Esophagus squamous epithelium (tissue), 5 donors: Measurements from ENCODE around the gene SRC. TPM values are rescaled to one million over a fixed set of nuclear protein-coding genes. Genes with fewer than 3 reads are reported as not detected.

Experiments used
- DNase-seq: peaks from one replicate; lab custom pipeline; 2025; lab: John Stamatoyannopoulos, UW
- H3K27ac ChIP-seq, 4 donors: fragments of 200-600 bp; sonication (generic); one replicate each; pipeline ENCODE4 v1.5.1; 2016 to 2019; ENCODE audit warnings: mild to moderate bottlenecking in 1 of 4
- H3K27me3 ChIP-seq, 4 donors: fragments of 200-600 bp; sonication (generic); 1 replicate in 3 of 4; 2 replicates in 1 of 4; pipeline versions ENCODE4 v1.5.1 to v1.6.0; 2017 to 2021; ENCODE audit warnings: antibody characterized with exemption in 1 of 4
- H3K36me3 ChIP-seq, 3 donors: fragments of 200-600 bp; sonication (generic); one replicate each; pipeline ENCODE4 v1.5.1; 2016 to 2019
- H3K4me1 ChIP-seq, 3 donors: fragments of 200-600 bp; sonication (generic); one replicate each; pipeline ENCODE4 v1.5.1; 2017 to 2019
- H3K4me3 ChIP-seq, 4 donors: fragments of 200-600 bp; sonication (generic); 1 replicate in 3 of 4; 2 replicates in 1 of 4; pipeline ENCODE4 v1.5.1; 2016 to 2019; ENCODE audit warnings: mild to moderate bottlenecking in 2 of 4, moderate library complexity in 1 of 4
- H3K9me3 ChIP-seq, 3 donors: fragments of 200-600 bp; sonication (generic); one replicate each; pipeline ENCODE4 v1.5.1; 2016 to 2019
- CTCF ChIP-seq, 6 experiments: fragments of 450-650 bp in 4 of 6; fragments of 200-600 bp in 2 of 6; sonication (generic) in 2 of 6; IDR thresholded peaks; one replicate each; pipeline ENCODE4 v1.5.1; 2016 to 2019; ENCODE audit warnings: antibody characterized with exemption in 6 of 6, mild to moderate bottlenecking in 4 of 6, moderate library complexity in 4 of 6
- POLR2A ChIP-seq, 4 donors: fragments of 450-650 bp; IDR thresholded peaks; one replicate each; pipeline ENCODE4 v1.6.1; 2017; ENCODE audit warnings: antibody characterized with exemption in 4 of 4, mild to moderate bottlenecking in 4 of 4, moderate library complexity in 3 of 4
- WGBS, 2 donors: methylation state at CpG; one replicate each; pipeline ENCODE4 v1.1.5; 2018; 5-methylcytosine and 5-hydroxymethylcytosine counted together
- intact Hi-C: fragments of 100-400 bp; cut with DNase I; formaldehyde crosslinking; loops from one replicate; pipeline ENCODE4 v1.15.0; 2022
- total RNA-seq, 4 donors: library from RNA; depleted of rRNA; stranded (reverse); fragments of >200 nt; gene quantifications; one replicate each; pipeline ENCODE4 v1.1.0, GENCODE V29; 2016
- donor health status: DM: yes; HTN: yes; CAD: no.

The SRC gene
- total RNA-seq, 4 donors from 2014 or later = 32.4 to 46.5 (median 39.0) TPM

DNA sequence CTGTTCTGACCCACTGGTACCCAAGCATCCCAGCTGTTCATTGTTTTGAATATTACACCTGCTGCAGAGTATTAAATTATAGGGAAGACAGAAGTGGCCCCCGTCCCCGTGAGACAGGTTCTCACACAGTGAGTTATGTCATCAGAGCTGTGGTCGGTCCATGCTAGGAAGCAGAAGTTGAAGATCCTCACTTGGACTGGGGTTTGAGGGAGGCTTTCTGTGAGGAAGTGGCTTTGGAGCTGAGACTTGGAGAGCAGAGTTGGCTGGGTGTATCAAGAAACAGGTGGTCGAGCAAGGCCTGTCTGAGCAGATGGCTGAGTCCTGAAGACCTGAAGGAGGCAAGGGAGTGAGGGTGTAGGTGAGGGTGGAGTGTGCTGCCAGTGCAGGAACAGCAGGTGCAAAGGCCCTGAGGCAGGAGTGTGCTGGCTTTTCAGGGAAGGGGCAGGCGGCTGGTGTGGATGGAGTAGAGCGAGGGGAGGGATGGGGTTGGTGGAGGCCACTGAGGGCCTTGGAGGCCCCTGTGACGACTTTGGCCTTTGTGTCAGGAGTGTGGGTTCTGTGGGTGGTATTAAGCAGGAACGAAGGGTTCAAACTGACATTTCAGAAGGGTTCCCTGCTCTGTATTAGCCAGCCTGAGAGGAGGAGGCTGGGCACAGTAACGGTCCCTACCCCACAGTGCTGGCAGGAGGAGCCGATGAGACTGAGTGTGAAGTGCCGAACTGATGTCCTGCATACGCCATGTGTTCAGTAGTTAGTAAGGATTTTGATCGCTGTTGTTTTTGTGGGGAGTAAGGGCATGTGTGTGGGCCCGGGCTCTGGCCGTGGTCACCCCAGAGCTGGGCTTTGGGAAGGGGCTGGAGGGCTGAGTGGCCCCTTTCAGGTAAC, 11.8 kb downstream of the SRC start:
- no peak for DNase-seq
- intact Hi-C loops = no loop called here
- H3K4me3 ChIP-seq = peak overlapping the region in 2 of 4 donors; percentile 27 to 46
- no peaks in the 10 kb centered on the region for H3K27me3 ChIP-seq
- H3K36me3 ChIP-seq = peaks cover 0 to 31% (median 0%) of the 10 kb centered on the region in 3 donors
- H3K9me3 ChIP-seq = no peaks in the 10 kb centered on the region
- 46 to 65% methylated on average over 5 of the region's 15 CpGs for WGBS, 2 donors
- H3K27ac ChIP-seq = peak overlapping the region; percentile 75 to 88 (median 82)
- TF ChIP-seq POLR2A (IDR thresholded peaks at IDR 0.05) = no peak
- TF ChIP-seq CTCF (IDR thresholded peaks at IDR 0.05) = no peak
- peaks cover 44 to 99% (median 45%) of the 10 kb centered on the region in 3 donors for H3K4me1 ChIP-seq

DNA sequence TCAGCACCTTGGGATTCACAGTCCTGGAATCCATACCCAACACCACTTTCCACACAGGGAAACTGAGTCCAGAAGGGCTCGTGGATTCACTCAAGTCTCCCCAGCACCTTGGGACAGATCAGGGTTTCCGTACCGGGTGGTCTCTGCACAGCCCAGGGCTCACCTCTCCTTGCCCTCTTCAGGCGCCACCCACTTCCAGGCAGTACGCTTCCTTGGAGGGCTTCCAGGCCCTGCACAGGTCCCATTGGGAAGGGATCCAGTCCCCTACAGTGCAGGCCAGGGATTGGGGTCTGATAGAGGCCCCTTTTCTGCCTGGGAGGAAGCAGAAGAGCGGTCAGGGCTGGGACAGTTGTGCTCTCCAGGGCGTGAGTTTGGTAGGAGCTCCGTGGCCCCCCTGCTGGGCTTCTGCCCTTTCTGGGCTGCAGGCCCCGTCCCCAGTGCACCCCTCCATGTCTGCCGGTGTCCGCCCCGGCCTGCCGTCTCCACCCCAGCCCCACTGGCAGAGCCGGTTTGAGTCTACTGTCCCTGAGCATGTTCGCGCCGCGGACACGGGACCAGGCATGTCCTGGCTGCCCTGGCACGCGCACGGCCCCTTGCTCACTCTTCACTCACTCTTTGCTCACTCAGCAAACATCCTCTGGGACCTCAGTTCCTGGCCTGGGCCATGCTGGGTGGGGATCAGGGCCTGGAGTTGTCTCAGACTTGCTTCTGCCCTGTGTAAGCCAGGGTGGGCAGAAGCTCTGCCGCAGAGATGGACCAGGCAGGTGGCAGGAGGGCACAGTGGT, 12.6 kb downstream of the SRC start:
- TF ChIP-seq CTCF (IDR thresholded peaks at IDR 0.05) (no peak), POLR2A (IDR thresholded peaks at IDR 0.05) (no peak)
- 27 to 59% methylated on average over 3 to 7 of the region's 23 CpGs for WGBS, 2 donors
- no peaks in the 10 kb centered on the region for H3K27me3 ChIP-seq
- intact Hi-C loops = no loop called here
- peak overlapping the region in 3 of 4 donors; percentile 23 to 46 (median 27) for H3K4me3 ChIP-seq
- no peaks in the 10 kb centered on the region for H3K9me3 ChIP-seq
- DNase-seq = no peak
- H3K27ac ChIP-seq = peak overlapping the region; percentile 75 to 88 (median 82)
- H3K36me3 ChIP-seq = peaks cover 0 to 31% (median 0%) of the 10 kb centered on the region in 3 donors
- H3K4me1 ChIP-seq = peaks cover 44 to 99% (median 45%) of the 10 kb centered on the region in 3 donors

- Histone ChIP-seq H3K9me3 (no peaks in the 10 kb centered on the region), H3K27me3 (no peaks in the 10 kb centered on the region), H3K27ac (peak overlapping the region; percentile 75 to 88 (median 82)), H3K36me3 (peaks cover 0 to 31% (median 0%) of the 10 kb centered on the region in 3 donors), H3K4me1 (peaks cover 40 to 97% (median 44%) of the 10 kb centered on the region in 3 donors), H3K4me3 (no peak overlapping the region)
- 55 to 64% methylated on average over 9 of the region's 9 CpGs for WGBS, 2 donors
- intact Hi-C loops = no loop called here
- DNase-seq = no peak
- no peak for TF ChIP-seq CTCF (IDR thresholded peaks at IDR 0.05)
- TF ChIP-seq POLR2A (IDR thresholded peaks at IDR 0.05) = no peak
Observed at GRCh38 chr20:37359331-37359730, 13.4 kb downstream of the SRC start.

DNA sequence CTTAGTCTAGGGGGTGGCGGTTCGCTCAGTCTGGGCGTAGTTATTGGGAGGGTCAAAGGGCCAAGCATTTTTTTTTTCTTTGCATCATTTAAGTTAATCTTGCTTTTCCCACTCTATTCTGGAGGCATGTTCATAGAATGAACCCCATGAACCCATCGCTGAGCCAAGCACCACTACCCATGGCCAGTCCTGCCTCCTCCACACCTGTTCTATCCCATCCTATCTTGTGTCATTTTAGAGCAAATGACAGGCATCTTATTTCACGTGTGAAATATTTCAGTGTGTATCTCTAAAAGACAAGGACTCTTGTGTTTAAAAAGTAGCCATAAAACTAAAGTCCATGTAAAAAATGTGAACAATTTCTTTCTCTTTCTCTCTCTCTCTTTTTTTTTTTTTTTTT, 13.9 kb downstream of the SRC start:
- Histone ChIP-seq H3K36me3 (peaks cover 0 to 31% (median 0%) of the 10 kb centered on the region in 3 donors), H3K27me3 (no peaks in the 10 kb centered on the region), H3K4me3 (no peak overlapping the region), H3K9me3 (no peaks in the 10 kb centered on the region), H3K27ac (peak overlapping the region in 3 of 4 donors; percentile 75 to 88 (median 83)), H3K4me1 (peaks cover 40 to 97% (median 44%) of the 10 kb centered on the region in 3 donors)
- 78 to 88% methylated on average over 5 of the region's 5 CpGs for WGBS, 2 donors
- TF ChIP-seq POLR2A (IDR thresholded peaks at IDR 0.05) (no peak), CTCF (IDR thresholded peaks at IDR 0.05) (no peak)
- intact Hi-C loops = no loop called here
- no peak for DNase-seq
